Measurements from ENCODE around the gene C3orf20. TPM values are rescaled to one million over a fixed set of nuclear protein-coding genes. Genes with fewer than 3 reads are reported as not detected.

The C3orf20 gene
- total RNA-seq, 1 donor from 2014 or later, result under 0.01 TPM

GRCh38 chr3:14649466-14649865 lies 25.5 kb upstream of the C3orf20 start:
- no peak for DNase-seq (ENCODE audit: low read depth in 2 of 2)

- no peak for DNase-seq (ENCODE audit: low read depth in 2 of 2)
These were observed 24.7 kb upstream of the C3orf20 start for GRCh38 chr3:14650193-14650592.

- DNase-seq (ENCODE audit: low read depth in 2 of 2), result peak; percentile 99
These were observed 23.3 kb upstream of the C3orf20 start, which contains the start of gene CCDC174 for GRCh38 chr3:14651440-14652251. Gene CCDC174, plus strand, starts transcription at chr3:14651762. Its CDS starts 75 bp downstream, at chr3:14651837.

- peak in 1 of 2 donors; percentile 34 for DNase-seq (ENCODE audit: low read depth in 2 of 2)
These were observed 22.5 kb upstream of the C3orf20 start for GRCh38 chr3:14652360-14652907.

- DNase-seq (ENCODE audit: low read depth in 2 of 2), result no peak
These were observed 17.4 kb upstream of the C3orf20 start for GRCh38 chr3:14657579-14657978.

- no peak for DNase-seq (ENCODE audit: low read depth in 2 of 2)
These were observed 16.0 kb upstream of the C3orf20 start for GRCh38 chr3:14658978-14659377.

- DNase-seq (ENCODE audit: low read depth in 2 of 2), result no peak
These were observed 14.0 kb upstream of the C3orf20 start for GRCh38 chr3:14660942-14661341.

- no peak for DNase-seq (ENCODE audit: low read depth in 2 of 2)
These were observed 11.4 kb upstream of the C3orf20 start for GRCh38 chr3:14663396-14664135.

- DNase-seq (ENCODE audit: low read depth in 2 of 2), result no peak
These were observed 10.8 kb upstream of the C3orf20 start for GRCh38 chr3:14664170-14664569.

GRCh38 chr3:14672588-14672987 lies 2.4 kb upstream of the C3orf20 start:
- no peak for DNase-seq (ENCODE audit: low read depth in 2 of 2)

- no peak for DNase-seq (ENCODE audit: low read depth in 2 of 2)
These were observed 1.9 kb downstream of the C3orf20 start for GRCh38 chr3:14676881-14677280.

- DNase-seq (ENCODE audit: low read depth in 2 of 2), result no peak
These were observed 3.1 kb downstream of the C3orf20 start for GRCh38 chr3:14678015-14678503.

- DNase-seq (ENCODE audit: low read depth in 2 of 2), result no peak
These were observed 5.2 kb downstream of the C3orf20 start for GRCh38 chr3:14680115-14680514.

- DNase-seq (ENCODE audit: low read depth in 2 of 2), result peak; percentile 10 to 25
These were observed 5.8 kb downstream of the C3orf20 start for GRCh38 chr3:14680716-14681115.

- DNase-seq (ENCODE audit: low read depth in 2 of 2), result no peak
These were observed 9.5 kb downstream of the C3orf20 start for GRCh38 chr3:14684447-14684846.

GRCh38 chr3:14685179-14685578 lies 10.2 kb downstream of the C3orf20 start:
- DNase-seq (ENCODE audit: low read depth in 2 of 2), result no peak

GRCh38 chr3:14687360-14687759 lies 12.4 kb downstream of the C3orf20 start:
- DNase-seq (ENCODE audit: low read depth in 2 of 2), result no peak

- no peak for DNase-seq (ENCODE audit: low read depth in 2 of 2)
These were observed 13.6 kb downstream of the C3orf20 start for GRCh38 chr3:14688525-14688924.

- no peak for DNase-seq (ENCODE audit: low read depth in 2 of 2)
These were observed 14.5 kb downstream of the C3orf20 start for GRCh38 chr3:14689247-14689980.

- DNase-seq (ENCODE audit: low read depth in 2 of 2), result no peak
These were observed 16.3 kb downstream of the C3orf20 start for GRCh38 chr3:14691239-14691638.

- DNase-seq (ENCODE audit: low read depth in 2 of 2), result no peak
These were observed 16.8 kb downstream of the C3orf20 start for GRCh38 chr3:14691719-14692118.

Data from lung microvascular endothelial cell (primary cell).